GM12878 (cell line): ENCODE measurements around the gene REST. TPM values are rescaled to one million over a fixed set of nuclear protein-coding genes. Genes with fewer than 3 reads are reported as not detected.

Experiments
- ATAC-seq: fragments of 200-7000 bp; cut with Tn5 transposase; 3 replicates; pipeline ENCODE4 v1.9.1; 2020; ENCODE audit warnings: mild to moderate bottlenecking, moderate library complexity
- BruUV-seq: library from RNA; stranded (reverse); fragments of 400-500 nt; replicated peaks from 2 replicates; lab custom pipeline; 2021; lab: Mats Ljungman, UMichigan
- CTCF ChIA-PET: fragments of 300-600 bp; sonication (Branson Sonifier 250); formaldehyde crosslinking; extraction: SDS; loops from one replicate; lab custom pipeline; 2021; ENCODE audit warnings: inconsistent platforms; lab: Yijun Ruan, JAX
- POLR2A ChIA-PET: fragments of 350-600 bp; formaldehyde crosslinking; extraction: SDS; loops from one replicate; lab custom pipeline; 2021; ENCODE audit warnings: inconsistent platforms; lab: Charles Lee
- RAD21 ChIA-PET: fragments of 300-600 bp; sonication (Branson Sonifier 250); formaldehyde crosslinking; loops from one replicate; lab custom pipeline; 2023; ENCODE audit warnings: antibody characterized with exemption; ENCODE audit not compliant: unreplicated experiment; lab: Charles Lee
- SMC1A ChIA-PET: fragments of 300-600 bp; sonication (Branson Sonifier 250); formaldehyde crosslinking; loops from one replicate; lab custom pipeline; 2023; ENCODE audit not compliant: unreplicated experiment, uncharacterized antibody; lab: Charles Lee
- DNase-seq: peaks from one replicate; pipeline ENCODE4 v3.0.0-alpha.2; 2011; ENCODE audit warnings: low read depth, low spot score
- FAIRE-seq: peaks from 3 replicates; lab custom pipeline; 2011; peaks lifted over from hg19 to GRCh38; lab: Jason Lieb, UNC
- H2AFZ ChIP-seq: 2 replicates; pipeline ENCODE4 v1.6.0; 2011; ENCODE audit warnings: low read depth, low read length, control low read depth; ENCODE audit not compliant: control insufficient read depth
- H3K27ac ChIP-seq: 2 replicates; pipeline ENCODE4 v1.5.1; 2011; ENCODE audit warnings: control low read depth; ENCODE audit not compliant: control insufficient read depth, insufficient read depth
- H3K27me3 ChIP-seq, 2 experiments: replicated peaks in 1 of 2; 2 replicates each; pipeline versions ENCODE4 v1.6.0 to v1.6.1; 2011; ENCODE audit warnings: low read length in 1 of 2; ENCODE audit not compliant: control insufficient read depth in 2 of 2, insufficient read depth in 2 of 2
- H3K36me3 ChIP-seq, 2 experiments: 2 replicates each; pipeline ENCODE4 v1.5.1; 2011; ENCODE audit warnings: low read length in 1 of 2; ENCODE audit not compliant: control insufficient read depth in 2 of 2, insufficient read depth in 2 of 2
- H3K4me1 ChIP-seq: 2 replicates; pipeline ENCODE4 v1.6.1; 2011; ENCODE audit warnings: mild to moderate bottlenecking, low read length, moderate library complexity, mixed read lengths; ENCODE audit not compliant: control insufficient read depth, insufficient read depth
- H3K4me2 ChIP-seq: 2 replicates; pipeline ENCODE4 v1.6.0; 2011; ENCODE audit warnings: control low read depth; ENCODE audit not compliant: control insufficient read depth, insufficient read depth
- H3K4me3 ChIP-seq: fragments of 200-600 bp; sonication (generic); 2 replicates; pipeline ENCODE4 v1.5.1; 2016
- H3K79me2 ChIP-seq: 2 replicates; pipeline ENCODE4 v1.6.0; 2011; ENCODE audit warnings: low read length; ENCODE audit not compliant: control insufficient read depth, insufficient read depth
- H3K9ac ChIP-seq: 2 replicates; pipeline ENCODE4 v1.8.0; 2011; ENCODE audit warnings: low read length, control low read depth, mixed read lengths; ENCODE audit not compliant: control insufficient read depth, insufficient read depth
- H3K9me3 ChIP-seq: replicated peaks from 3 replicates; pipeline ENCODE4 v1.5.1; 2011; ENCODE audit warnings: mild to moderate bottlenecking, low read length; ENCODE audit not compliant: control insufficient read depth, insufficient read depth
- H4K20me1 ChIP-seq: 2 replicates; pipeline ENCODE4 v1.6.0; 2011; ENCODE audit not compliant: control insufficient read depth, insufficient read depth
- CBX5 ChIP-seq: sonication (generic); IDR thresholded peaks from 2 replicates; pipeline ENCODE4 v1.6.1; 2016; ENCODE audit warnings: low read depth, moderate library complexity, mild to moderate bottlenecking, inconsistent platforms
- ZBTB40 ChIP-seq: fragments of 450-650 bp; IDR thresholded peaks from 2 replicates; pipeline ENCODE4 v1.6.1; 2016; ENCODE audit warnings: mild to moderate bottlenecking, moderate library complexity, borderline replicate concordance
- in situ Hi-C: fragments of 300-500 bp; cut with MboI; formaldehyde crosslinking; loops from 9 replicates; pipeline ENCODE4 v1.14.3; 2018; ENCODE audit warnings: mixed read lengths
- intact Hi-C: fragments of 100-400 bp; cut with micrococcal nuclease; formaldehyde crosslinking; loops from one replicate; pipeline ENCODE4 v1.14.2; 2022; ENCODE audit not compliant: unreplicated experiment
- polyA plus RNA-seq, 11 experiments: library from polyadenylated mRNA; depleted of rRNA in 4 of 11; unstranded in 6 of 11; stranded (reverse) in 5 of 11; fragments of >200 nt; fragmentation: Nextera tagmentation in 4 of 11; fragmentation: Illumina TruSeq in 1 of 11; extraction: Ambion mirVana in 4 of 11; extraction: Trizol in 1 of 11; gene quantifications; 1 replicate in 1 of 11; 2 replicates in 10 of 11; pipeline versions ENCODE4 v1.2.1 to v1.2.3, GENCODE V29; 2011 to 2016; ENCODE audit warnings: inconsistent platforms in 2 of 11, missing spikeins in 2 of 11, low read depth in 1 of 11
- total RNA-seq, 4 experiments: library from RNA; depleted of rRNA in 3 of 4; stranded (reverse); fragments of >200 nt in 3 of 4; fragmentation: Illumina TruSeq in 1 of 4; extraction: Trizol in 1 of 4; gene quantifications; 2 replicates each; pipeline versions ENCODE4 v1.2.1 to v1.2.3, GENCODE V29; 2013 to 2021

REST gene
- total and polyA plus RNA-seq, 10 of the 15 experiments (the other 5 are each of a cell fraction or from before 2014, with no cell fraction given), result 3.7 to 36.3 (median 20.4) TPM

DNA sequence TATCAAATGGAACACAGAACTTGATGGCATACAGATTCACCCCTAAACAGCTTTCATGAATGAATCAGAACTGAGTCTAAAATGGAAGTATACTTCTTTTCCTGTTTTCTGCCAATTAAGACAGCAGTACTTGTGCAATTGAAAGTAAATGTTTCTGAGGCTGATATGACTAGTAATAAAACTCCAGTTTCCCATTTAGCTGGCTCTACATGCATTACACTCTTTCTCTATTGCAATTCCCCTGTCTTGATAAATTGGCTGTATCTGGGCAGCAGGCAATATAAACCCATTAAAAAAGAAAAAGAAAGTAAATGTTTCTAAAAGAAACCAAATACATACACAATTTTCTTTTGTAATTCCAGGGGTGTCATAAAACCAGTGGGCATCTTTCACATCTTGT is 65.1 kb downstream of the REST start:
- RAD21 ChIA-PET, result interaction anchor here (0.6 kb wide), 1 partner anchor 179 kb away, joined by 5 read pairs; no protein-coding TSS in a partner anchor
- in situ Hi-C loops (no loop called here), intact Hi-C loops (no loop called here)
- Histone ChIP-seq H3K4me2 (no peak overlapping the region), H3K36me3 (peaks cover 6 to 19% of the 10 kb centered on the region in 2 experiments), H2AFZ (no peak overlapping the region), H3K27me3 (no peaks in the 10 kb centered on the region), H3K4me3 (no peak overlapping the region), H4K20me1 (peaks cover 6% of the 10 kb centered on the region; the same call in 1 of the 2 replicates), H3K27ac (no peak overlapping the region), H3K4me1 (no peaks in the 10 kb centered on the region), H3K9me3 (peaks cover 14% of the 10 kb centered on the region), H3K79me2 (peaks cover 36% of the 10 kb centered on the region), H3K9ac (no peak overlapping the region)
- FAIRE-seq, result no peak
- POLR2A ChIA-PET, result no interaction called here
- ATAC-seq, result no peak
- peak; percentile 63; the same call in 1 of the 2 replicates for TF ChIP-seq CBX5
- no peak for TF ChIP-seq ZBTB40
- CTCF ChIA-PET, result interaction anchor here (0.8 to 2.2 kb wide), 2 partner anchors 12 kb away, joined by 5 to 11 read pairs; no protein-coding TSS in a partner anchor
- BruUV-seq, result no TSS peak
- DNase-seq, result no peak
- SMC1A ChIA-PET, result interaction anchor here (0.8 kb wide), 1 partner anchor 9 kb away, joined by 3 read pairs; no protein-coding TSS in a partner anchor
